AG04449 (cell line): Measurements from ENCODE around the gene TNFRSF13B.
A peak's percentile ranks its signal among the peaks of the same experiment; 100 is the strongest.
"Not testable (repeated sequence)": the region's sequence is repeated elsewhere in the genome, so short reads cannot be mapped to it uniquely, and the experiment has no call there.

Source experiments
- CTCF ChIA-PET: fragments of 350-600 bp; formaldehyde crosslinking; extraction: SDS; loops from one replicate; lab custom pipeline; 2021; ENCODE audit warnings: antibody characterized with exemption; lab: Yijun Ruan, JAX
- POLR2A ChIA-PET: fragments of 400-600, 350-600 bp; formaldehyde crosslinking; extraction: SDS; loops from one replicate; lab custom pipeline; 2020; ENCODE audit warnings: antibody characterized with exemption, inconsistent platforms; lab: Yijun Ruan, JAX
- DNase-seq: peaks from one replicate; pipeline ENCODE4 v3.0.0-alpha.2; 2010; ENCODE audit warnings: low read depth, low spot score
- H3K4me3 ChIP-seq: 2 replicates; pipeline ENCODE4 v1.5.1; 2011; ENCODE audit warnings: low read depth, mild to moderate bottlenecking, control low read depth, low read length
- CTCF ChIP-seq: IDR thresholded peaks from one replicate; pipeline ENCODE4 v1.5.1; 2011; ENCODE audit warnings: mild to moderate bottlenecking, moderate library complexity, low read length, control low read depth, inconsistent platforms; ENCODE audit not compliant: insufficient read depth; ENCODE audit errors: missing control alignments

The TNFRSF13B gene

GRCh38 chr17:16908273-16908672 is 63.6 kb downstream of the TNFRSF13B start:
- no peak overlapping the region for H3K4me3 ChIP-seq
- no peak for DNase-seq
- ChIA-PET CTCF (interaction anchor here (1.2 to 1.3 kb wide), 2 partner anchors 12 to 83 kb away, joined by 3 to 4 read pairs; no protein-coding TSS in a partner anchor), POLR2A (no interaction called here)
- TF ChIP-seq CTCF = no peak

GRCh38 chr17:16906680-16907079 is 65.2 kb downstream of the TNFRSF13B start:
- DNase-seq = no peak
- POLR2A ChIA-PET = no interaction called here
- H3K4me3 ChIP-seq = no peak overlapping the region
- CTCF ChIA-PET = interaction anchor here (1.0 kb wide), 1 partner anchor 9 kb away, joined by 3 read pairs; no protein-coding TSS in a partner anchor
- TF ChIP-seq CTCF = no peak

GRCh38 chr17:16905593-16906191 is 66.2 kb downstream of the TNFRSF13B start:
- no peak for TF ChIP-seq CTCF
- ChIA-PET POLR2A (no interaction called here), CTCF (no interaction called here)
- H3K4me3 ChIP-seq = no peak overlapping the region
- peak; percentile 79 for DNase-seq

GRCh38 chr17:16903070-16903469 is 68.8 kb downstream of the TNFRSF13B start:
- DNase-seq, H3K4me3 ChIP-seq, POLR2A ChIA-PET: not testable (repeated sequence)
- CTCF ChIA-PET = interaction anchor here (0.8 kb wide), 1 partner anchor 13 kb away, joined by 3 read pairs; no protein-coding TSS in a partner anchor

GRCh38 chr17:16900288-16900882 is 71.5 kb downstream of the TNFRSF13B start:
- ChIA-PET POLR2A (no interaction called here), CTCF (no interaction called here)
- H3K4me3 ChIP-seq = no peak overlapping the region
- no peak for TF ChIP-seq CTCF
- DNase-seq = no peak

- CTCF ChIA-PET, DNase-seq, POLR2A ChIA-PET, H3K4me3 ChIP-seq: not testable (repeated sequence)
These were observed 74.6 kb downstream of the TNFRSF13B start for GRCh38 chr17:16897211-16897896.

- DNase-seq, POLR2A ChIA-PET, CTCF ChIA-PET, H3K4me3 ChIP-seq: not testable (repeated sequence)
These were observed 75.7 kb downstream of the TNFRSF13B start for GRCh38 chr17:16896235-16896634.

- DNase-seq, CTCF ChIA-PET, H3K4me3 ChIP-seq, POLR2A ChIA-PET: not testable (repeated sequence)
These were observed 78.4 kb downstream of the TNFRSF13B start for GRCh38 chr17:16893527-16893926.

GRCh38 chr17:16892876-16893454 is 79.0 kb downstream of the TNFRSF13B start:
- POLR2A ChIA-PET, H3K4me3 ChIP-seq, CTCF ChIA-PET, DNase-seq: not testable (repeated sequence)
